ENCODE results near the gene RPL6. TPM values are rescaled to one million over a fixed set of nuclear protein-coding genes. Genes with fewer than 3 reads are reported as not detected.
A peak's percentile ranks its signal among the peaks of the same experiment; 100 is the strongest.

Gene RPL6
- total and polyA plus RNA-seq, 9 of the 15 experiments (the other 6 are each of a cell fraction or from before 2014, with no cell fraction given): 1,519 to 3,103 (median 2,396) TPM

GRCh38 chr12:112374166-112374740 is 35.2 kb downstream of the RPL6 start:
- in situ Hi-C loops (cut with MboI) (no loop called here), intact Hi-C loops (cut with micrococcal nuclease) (no loop called here)
- no peak overlapping the region for H3K4me3 ChIP-seq
- no peak overlapping the region for H2AFZ ChIP-seq (ENCODE audit: low read depth, low read length)
- WGBS (ENCODE audit: insufficient coverage, low coverage, missing lambda C conversion rate): 64% methylated on average over 3 of the region's 3 CpGs
- H3K9ac ChIP-seq (ENCODE audit: insufficient read depth in 1 of 2, low read depth in 2 of 2, low read length in 2 of 2): no peak overlapping the region
- peaks cover 7% of the 10 kb centered on the region; the same call in 2 of the 3 replicates for H3K36me3 ChIP-seq (ENCODE audit: control insufficient read depth, insufficient read depth, low read length)
- peaks cover 6% of the 10 kb centered on the region for H3K9me3 ChIP-seq (replicated peaks; ENCODE audit: control insufficient read depth, insufficient read depth, low read depth, low read length)
- H4K20me1 ChIP-seq (replicated peaks; ENCODE audit: control insufficient read depth, insufficient read depth, low read length): no peaks in the 10 kb centered on the region
- H3K27me3 ChIP-seq (ENCODE audit: control insufficient read depth in 2 of 2, insufficient read depth in 2 of 2, low read length in 2 of 2): no peaks in the 10 kb centered on the region
- ATAC-seq: peak; percentile 51
- DNase-seq (ENCODE audit: extremely low read depth in 1 of 4, low spot score in 3 of 4): no peak
- ChIA-PET POLR2A (interaction anchor here (0.6 to 1.6 kb wide), 6 partner anchors 11 to 739 kb away, joined by 3 to 5 read pairs (median 4); no protein-coding TSS in a partner anchor), CTCF (ENCODE audit: low intra/inter-chr PET ratio) (no interaction called here)
- BruUV-seq (replicated peaks): no TSS peak
- H3K27ac ChIP-seq (ENCODE audit: extremely low read depth, low read depth, low read length): peak overlapping the region; percentile 32; the same call in 1 of the 3 replicates
- no peak for TF ChIP-seq RB1 (IDR thresholded peaks at IDR 0.05; ENCODE audit: low read depth)
- no peak for TF ChIP-seq OTX1 (CRISPR knock-in tag; IDR thresholded peaks at IDR 0.05)
- TF ChIP-seq SMAD3 (CRISPR knock-in tag; conservative IDR thresholded peaks at IDR 0.05): no peak
- no peak for TF ChIP-seq SAFB2 (IDR thresholded peaks at IDR 0.05; ENCODE audit: borderline replicate concordance, low read depth, low read length, severe bottlenecking)
- no peak for TF ChIP-seq GATAD2A (IDR thresholded peaks at IDR 0.05)
- no peak for TF ChIP-seq PHB2 (IDR thresholded peaks at IDR 0.05; ENCODE audit: low read depth)
- TF ChIP-seq FOSL1 (tag; conservative IDR thresholded peaks at IDR 0.05): no peak
- TF ChIP-seq ZFPM2 (CRISPR knock-in tag; IDR thresholded peaks at IDR 0.05): no peak
- TF ChIP-seq NCOR1 (IDR thresholded peaks at IDR 0.05): no peak
- no peak for TF ChIP-seq IFI16 (CRISPR knock-in tag; IDR thresholded peaks at IDR 0.05)
- TF ChIP-seq, protein P1, sequence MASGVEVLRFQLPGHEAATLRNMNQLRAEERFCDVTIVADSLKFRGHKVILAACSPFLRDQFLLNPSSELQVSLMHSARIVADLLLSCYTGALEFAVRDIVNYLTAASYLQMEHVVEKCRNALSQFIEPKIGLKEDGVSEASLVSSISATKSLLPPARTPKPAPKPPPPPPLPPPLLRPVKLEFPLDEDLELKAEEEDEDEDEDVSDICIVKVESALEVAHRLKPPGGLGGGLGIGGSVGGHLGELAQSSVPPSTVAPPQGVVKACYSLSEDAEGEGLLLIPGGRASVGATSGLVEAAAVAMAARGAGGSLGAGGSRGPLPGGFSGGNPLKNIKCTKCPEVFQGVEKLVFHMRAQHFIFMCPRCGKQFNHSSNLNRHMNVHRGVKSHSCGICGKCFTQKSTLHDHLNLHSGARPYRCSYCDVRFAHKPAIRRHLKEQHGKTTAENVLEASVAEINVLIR (CRISPR knock-in tag; IDR thresholded peaks at IDR 0.05): no peak
- no peak for TF ChIP-seq THAP12 (CRISPR knock-in tag; IDR thresholded peaks at IDR 0.05)
- TF ChIP-seq ATF7 (IDR thresholded peaks at IDR 0.05): no peak
- FAIRE-seq: peak; percentile 57
- no peak overlapping the region; the same call in 1 of the 2 replicates for H3K4me2 ChIP-seq (ENCODE audit: insufficient read depth, low read length)
- peaks cover 88% of the 10 kb centered on the region for H3K79me2 ChIP-seq (ENCODE audit: control insufficient read depth, insufficient read depth, low read length)
- H3K9me1 ChIP-seq (ENCODE audit: control insufficient read depth, insufficient read depth, low read length): no peaks in the 10 kb centered on the region
- peaks cover 23 to 34% of the 10 kb centered on the region in 2 experiments for H3K4me1 ChIP-seq (replicated peaks in 1 of 2; ENCODE audit: control insufficient read depth in 2 of 2, insufficient read depth in 2 of 2, low read length in 2 of 2)

Measured in K562 (cell line).